ENCODE data around the gene PLCXD3. TPM values are rescaled to one million over a fixed set of nuclear protein-coding genes. Genes with fewer than 3 reads are reported as not detected.
"Not testable (repeated sequence)": the region's sequence is repeated elsewhere in the genome, so short reads cannot be mapped to it uniquely, and the experiment has no call there.

PLCXD3 gene
- total RNA-seq, 1 donor from 2014 or later = 0.84 TPM

GRCh38 chr5:41334758-41335157, 175.6 kb downstream of the PLCXD3 start:
- Histone ChIP-seq H3K27me3 (ENCODE audit: control insufficient read depth, insufficient read depth, low read length) (no peaks in the 10 kb centered on the region), H3K36me3 (ENCODE audit: control insufficient read depth, insufficient read depth, low read length) (no peaks in the 10 kb centered on the region), H3K4me3 (ENCODE audit: low read depth, low read length) (no peak overlapping the region)
- DNase-seq (ENCODE audit: low read depth) = no peak
- TF ChIP-seq, protein P1, sequence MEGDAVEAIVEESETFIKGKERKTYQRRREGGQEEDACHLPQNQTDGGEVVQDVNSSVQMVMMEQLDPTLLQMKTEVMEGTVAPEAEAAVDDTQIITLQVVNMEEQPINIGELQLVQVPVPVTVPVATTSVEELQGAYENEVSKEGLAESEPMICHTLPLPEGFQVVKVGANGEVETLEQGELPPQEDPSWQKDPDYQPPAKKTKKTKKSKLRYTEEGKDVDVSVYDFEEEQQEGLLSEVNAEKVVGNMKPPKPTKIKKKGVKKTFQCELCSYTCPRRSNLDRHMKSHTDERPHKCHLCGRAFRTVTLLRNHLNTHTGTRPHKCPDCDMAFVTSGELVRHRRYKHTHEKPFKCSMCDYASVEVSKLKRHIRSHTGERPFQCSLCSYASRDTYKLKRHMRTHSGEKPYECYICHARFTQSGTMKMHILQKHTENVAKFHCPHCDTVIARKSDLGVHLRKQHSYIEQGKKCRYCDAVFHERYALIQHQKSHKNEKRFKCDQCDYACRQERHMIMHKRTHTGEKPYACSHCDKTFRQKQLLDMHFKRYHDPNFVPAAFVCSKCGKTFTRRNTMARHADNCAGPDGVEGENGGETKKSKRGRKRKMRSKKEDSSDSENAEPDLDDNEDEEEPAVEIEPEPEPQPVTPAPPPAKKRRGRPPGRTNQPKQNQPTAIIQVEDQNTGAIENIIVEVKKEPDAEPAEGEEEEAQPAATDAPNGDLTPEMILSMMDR (IDR thresholded peaks at IDR 0.05; ENCODE audit: insufficient read depth, low read length, poor library complexity, severe bottlenecking) = no peak

GRCh38 chr5:41334221-41334620, 176.2 kb downstream of the PLCXD3 start:
- no peak overlapping the region for H3K4me3 ChIP-seq (ENCODE audit: low read depth, low read length)
- no peak for DNase-seq (ENCODE audit: low read depth)
- H3K27me3 ChIP-seq (ENCODE audit: control insufficient read depth, insufficient read depth, low read length) = no peaks in the 10 kb centered on the region
- no peaks in the 10 kb centered on the region for H3K36me3 ChIP-seq (ENCODE audit: control insufficient read depth, insufficient read depth, low read length)
- TF ChIP-seq, protein P1 (IDR thresholded peaks at IDR 0.05; ENCODE audit: insufficient read depth, low read length, poor library complexity, severe bottlenecking) = no peak

- no peak for DNase-seq (ENCODE audit: low read depth)
- H3K36me3 ChIP-seq (ENCODE audit: control insufficient read depth, insufficient read depth, low read length) = no peaks in the 10 kb centered on the region
- TF ChIP-seq, protein P1 (IDR thresholded peaks at IDR 0.05; ENCODE audit: insufficient read depth, low read length, poor library complexity, severe bottlenecking) = no peak
Observed at GRCh38 chr5:41325074-41325473, 185.3 kb downstream of the PLCXD3 start.

GRCh38 chr5:41322826-41323225, 187.6 kb downstream of the PLCXD3 start:
- H3K4me3 ChIP-seq (ENCODE audit: low read depth, low read length); H3K27me3 ChIP-seq (ENCODE audit: control insufficient read depth, insufficient read depth, low read length); DNase-seq (ENCODE audit: low read depth); H3K36me3 ChIP-seq (ENCODE audit: control insufficient read depth, insufficient read depth, low read length): not testable (repeated sequence)

More at GRCh38 chr5:41325074-41325473, 185.3 kb downstream of the PLCXD3 start:
- Histone ChIP-seq H3K4me3 (ENCODE audit: low read depth, low read length) (no peak overlapping the region), H3K27me3 (ENCODE audit: control insufficient read depth, insufficient read depth, low read length) (no peaks in the 10 kb centered on the region)

DNA sequence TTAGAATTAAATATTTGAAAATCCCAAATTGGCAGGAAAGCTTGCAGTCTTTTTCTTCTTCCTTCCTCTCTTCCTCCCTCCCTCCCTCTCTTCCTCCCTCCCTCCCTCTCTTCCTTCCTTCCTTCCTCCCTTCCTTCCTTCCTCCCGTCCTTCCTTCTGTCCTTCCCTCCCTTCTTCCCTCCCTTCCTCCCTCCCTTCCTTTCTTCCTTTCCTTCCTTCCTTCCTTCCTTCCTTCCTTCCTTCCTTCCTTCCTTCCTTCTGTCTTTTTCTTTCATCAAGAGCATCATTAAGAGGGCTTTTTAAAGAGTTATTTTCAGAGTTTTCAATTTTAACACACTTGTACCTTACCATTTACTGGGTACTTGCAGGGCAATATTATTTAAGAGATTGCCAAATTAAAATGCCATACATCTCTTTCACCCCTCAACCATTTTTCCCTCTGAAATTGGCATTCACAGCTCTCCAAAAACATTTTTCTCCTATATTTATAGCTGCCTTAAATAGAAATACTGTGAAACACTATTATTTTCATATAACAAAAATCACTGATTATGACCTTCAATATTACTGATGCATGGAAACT, 197.8 kb downstream of the PLCXD3 start:
- Histone ChIP-seq H3K27me3 (ENCODE audit: control insufficient read depth, insufficient read depth, low read length) (no peaks in the 10 kb centered on the region), H3K4me3 (ENCODE audit: low read depth, low read length) (no peak overlapping the region), H3K36me3 (ENCODE audit: control insufficient read depth, insufficient read depth, low read length) (no peaks in the 10 kb centered on the region)
- TF ChIP-seq, protein P1 (IDR thresholded peaks at IDR 0.05; ENCODE audit: insufficient read depth, low read length, poor library complexity, severe bottlenecking) = no peak
- DNase-seq (ENCODE audit: low read depth) = no peak

DNA sequence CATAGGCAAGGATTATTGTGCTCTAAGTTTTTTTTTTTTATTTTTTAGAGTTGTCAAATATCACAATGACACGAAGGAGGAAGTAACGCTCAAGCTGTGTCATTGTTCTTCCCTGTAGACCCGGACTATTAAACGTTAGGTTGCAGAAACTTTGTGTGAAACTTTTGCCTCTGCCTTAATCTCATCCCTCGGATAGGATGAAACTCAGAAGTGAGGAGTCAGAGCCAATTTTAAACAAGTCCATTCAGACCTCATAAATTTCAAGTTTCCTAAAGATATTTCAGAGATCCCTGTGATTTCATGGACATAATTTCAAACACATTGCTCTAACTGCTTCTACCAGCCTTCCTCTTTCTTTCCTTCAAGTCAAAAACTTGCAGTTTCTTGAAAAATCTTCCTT, 198.3 kb downstream of the PLCXD3 start:
- TF ChIP-seq, protein P1 (IDR thresholded peaks at IDR 0.05; ENCODE audit: insufficient read depth, low read length, poor library complexity, severe bottlenecking) = no peak
- Histone ChIP-seq H3K36me3 (ENCODE audit: control insufficient read depth, insufficient read depth, low read length) (no peaks in the 10 kb centered on the region), H3K27me3 (ENCODE audit: control insufficient read depth, insufficient read depth, low read length) (no peaks in the 10 kb centered on the region), H3K4me3 (ENCODE audit: low read depth, low read length) (no peak overlapping the region)
- no peak for DNase-seq (ENCODE audit: low read depth)

Data from kidney epithelial cell (primary cell).